ENCODE results near the gene ADAMTS15. TPM values are rescaled to one million over a fixed set of nuclear protein-coding genes. Genes with fewer than 3 reads are reported as not detected.

Gene ADAMTS15
- total RNA-seq, 1 donor from 2014 or later, result 1.2 TPM

- no peak for DNase-seq (ENCODE audit: low spot score, unreplicated experiment)
- H3K27ac Mint-ChIP-seq, result no peak overlapping the region
- H3K27me3 Mint-ChIP-seq, result peaks cover 52% of the 10 kb centered on the region
- H3K36me3 Mint-ChIP-seq (ENCODE audit: insufficient read depth), result no peaks in the 10 kb centered on the region
- H3K9me3 Mint-ChIP-seq (ENCODE audit: low read depth), result no peaks in the 10 kb centered on the region
- no peak for TF ChIP-seq CTCF (IDR thresholded peaks at IDR 0.05; ENCODE audit: unreplicated experiment)
- H3K4me1 Mint-ChIP-seq (ENCODE audit: low read depth), result no peaks in the 10 kb centered on the region
- H3K4me3 Mint-ChIP-seq (ENCODE audit: low read depth), result no peak overlapping the region
These were observed 29.7 kb upstream of the ADAMTS15 start for GRCh38 chr11:130418756-130419155.

- Mint-ChIP-seq H3K4me3 (ENCODE audit: low read depth) (no peak overlapping the region), H3K36me3 (ENCODE audit: insufficient read depth) (no peaks in the 10 kb centered on the region), H3K27ac (no peak overlapping the region), H3K9me3 (ENCODE audit: low read depth) (no peaks in the 10 kb centered on the region), H3K4me1 (ENCODE audit: low read depth) (no peaks in the 10 kb centered on the region), H3K27me3 (peaks cover 64% of the 10 kb centered on the region)
- DNase-seq (ENCODE audit: low spot score, unreplicated experiment), result no peak
- no peak for TF ChIP-seq CTCF (IDR thresholded peaks at IDR 0.05; ENCODE audit: unreplicated experiment)
These were observed 27.8 kb upstream of the ADAMTS15 start for GRCh38 chr11:130420478-130421198.

- Mint-ChIP-seq H3K36me3 (ENCODE audit: insufficient read depth) (no peaks in the 10 kb centered on the region), H3K9me3 (ENCODE audit: low read depth) (no peaks in the 10 kb centered on the region), H3K27me3 (peaks cover 68% of the 10 kb centered on the region), H3K27ac (no peak overlapping the region), H3K4me1 (ENCODE audit: low read depth) (no peaks in the 10 kb centered on the region), H3K4me3 (ENCODE audit: low read depth) (no peak overlapping the region)
- DNase-seq (ENCODE audit: low spot score, unreplicated experiment), result no peak
- no peak for TF ChIP-seq CTCF (IDR thresholded peaks at IDR 0.05; ENCODE audit: unreplicated experiment)
These were observed 27.3 kb upstream of the ADAMTS15 start for GRCh38 chr11:130421199-130421585.

- no peak for DNase-seq (ENCODE audit: low spot score, unreplicated experiment)
- peaks cover 70% of the 10 kb centered on the region for H3K27me3 Mint-ChIP-seq
- H3K27ac Mint-ChIP-seq, result no peak overlapping the region
These were observed 26.7 kb upstream of the ADAMTS15 start for GRCh38 chr11:130421697-130422096.

More at GRCh38 chr11:130421697-130422096, 26.7 kb upstream of the ADAMTS15 start:
- Mint-ChIP-seq H3K9me3 (ENCODE audit: low read depth) (no peaks in the 10 kb centered on the region), H3K4me1 (ENCODE audit: low read depth) (no peaks in the 10 kb centered on the region), H3K36me3 (ENCODE audit: insufficient read depth) (no peaks in the 10 kb centered on the region), H3K4me3 (ENCODE audit: low read depth) (no peak overlapping the region)
- no peak for TF ChIP-seq CTCF (IDR thresholded peaks at IDR 0.05; ENCODE audit: unreplicated experiment)
